HCT116 (cell line): ENCODE results near the gene GPR150. TPM values are rescaled to one million over a fixed set of nuclear protein-coding genes. Genes with fewer than 3 reads are reported as not detected.

Source experiments
- ATAC-seq: fragments of 200-7000 bp; cut with Tn5 transposase; 2 replicates; pipeline ENCODE4 v1.9.1; 2020; ENCODE audit warnings: mild to moderate bottlenecking, moderate library complexity
- BruUV-seq: library from RNA; stranded (reverse); fragments of 400-500 nt; replicated peaks from 2 replicates; lab custom pipeline; 2021; lab: Mats Ljungman, UMichigan
- CTCF ChIA-PET: fragments of 300-600 bp; sonication (Branson Sonifier 250); formaldehyde crosslinking; loops from one replicate; lab custom pipeline; 2021; ENCODE audit warnings: antibody characterized with exemption; lab: Charles Lee
- POLR2A ChIA-PET: fragments of 300-600, 350-600 bp; sonication (Branson Sonifier 250); formaldehyde crosslinking; loops from one replicate; lab custom pipeline; 2021; ENCODE audit warnings: antibody characterized with exemption; lab: Charles Lee
- RAD21 ChIA-PET, 2 experiments: fragments of 300-600 bp; sonication (Branson Sonifier 250); formaldehyde crosslinking; loops; one replicate each; lab custom pipeline; 2023; ENCODE audit warnings: low total read pairs in 2 of 2; ENCODE audit not compliant: uncharacterized antibody in 2 of 2, unreplicated experiment in 2 of 2, low non-redundant PET in 1 of 2; lab: Charles Lee
- DNase-seq: peaks from one replicate; pipeline ENCODE4 v3.0.0-alpha.2; 2010; ENCODE audit warnings: low read depth, low spot score
- H2AFZ ChIP-seq: fragments of 200-600 bp; shearing (Covaris generic), sonication (generic); 2 replicates; pipeline ENCODE4 v1.6.1; 2017; ENCODE audit warnings: low read depth, mixed run types, mixed read lengths, antibody characterized with exemption, low read length; ENCODE audit not compliant: poor library complexity, severe bottlenecking
- H3K27ac ChIP-seq: 2 replicates; pipeline ENCODE4 v1.5.1; 2012; ENCODE audit warnings: low read depth, low read length
- H3K27me3 ChIP-seq: fragments of 200-600 bp; sonication (generic); 2 replicates; pipeline ENCODE4 v1.6.1; 2016; ENCODE audit warnings: mixed run types, low read length, mixed read lengths; ENCODE audit not compliant: insufficient read depth
- H3K36me3 ChIP-seq, 2 experiments: fragments of 200-500 bp in 1 of 2; fragments of 200-600 bp in 1 of 2; sonication (Bioruptor generic) in 1 of 2; sonication (generic) in 1 of 2; 2 replicates each; pipeline versions ENCODE4 v1.5.1 to v1.6.1; 2014 to 2016; ENCODE audit warnings: low read length in 2 of 2, inconsistent platforms in 1 of 2, mixed read lengths in 1 of 2, mixed run types in 1 of 2; ENCODE audit not compliant: insufficient read depth in 2 of 2, control insufficient read depth in 1 of 2
- H3K4me1 ChIP-seq, 2 experiments: fragments of 200-600 bp in 1 of 2; sonication (generic) in 1 of 2; 2 replicates each; pipeline versions ENCODE4 v1.5.1 to v1.6.1; 2012 to 2017; ENCODE audit warnings: low read length in 2 of 2, inconsistent platforms in 1 of 2, mild to moderate bottlenecking in 1 of 2, mixed read lengths in 1 of 2, mixed run types in 1 of 2, moderate library complexity in 1 of 2; ENCODE audit not compliant: insufficient read depth in 2 of 2, control insufficient read depth in 1 of 2
- H3K4me2 ChIP-seq: fragments of 200-600 bp; sonication (generic); 2 replicates; pipeline ENCODE4 v1.6.1; 2017; ENCODE audit warnings: mixed run types, low read length, mixed read lengths
- H3K4me3 ChIP-seq, 2 experiments: fragments of 200-600 bp in 1 of 2; sonication (generic) in 1 of 2; replicated peaks in 1 of 2; 2 replicates each; pipeline ENCODE4 v1.5.1; 2011 to 2016; ENCODE audit warnings: low read length in 2 of 2, control low read depth in 1 of 2, low read depth in 1 of 2, mild to moderate bottlenecking in 1 of 2, mixed read lengths in 1 of 2, mixed run types in 1 of 2
- H3K79me2 ChIP-seq: fragments of 200-600 bp; sonication (generic); 2 replicates; pipeline ENCODE4 v1.6.1; 2017; ENCODE audit warnings: mild to moderate bottlenecking, mixed run types, low read length, moderate library complexity, mixed read lengths; ENCODE audit not compliant: insufficient read depth
- H3K9ac ChIP-seq: fragments of 200-600 bp; sonication (generic); 2 replicates; pipeline ENCODE4 v1.6.1; 2016; ENCODE audit warnings: low read length, mixed read lengths
- H3K9me2 ChIP-seq: fragments of 200-600 bp; sonication (generic), shearing (Covaris generic); 2 replicates; pipeline ENCODE4 v1.6.1; 2017; ENCODE audit warnings: mixed run types, mild to moderate bottlenecking, moderate library complexity; ENCODE audit not compliant: insufficient read depth
- H3K9me3 ChIP-seq, 2 experiments: fragments of 200-500 bp in 1 of 2; fragments of 200-600 bp in 1 of 2; sonication (Bioruptor generic) in 1 of 2; sonication (generic) in 1 of 2; 2 replicates each; pipeline ENCODE4 v1.6.1; 2014 to 2017; ENCODE audit warnings: low read length in 2 of 2, mixed read lengths in 2 of 2, inconsistent platforms in 1 of 2, low read depth in 1 of 2, mild to moderate bottlenecking in 1 of 2, mixed run types in 1 of 2, moderate library complexity in 1 of 2; ENCODE audit not compliant: control insufficient read depth in 1 of 2, insufficient read depth in 1 of 2
- H4K20me1 ChIP-seq: fragments of 200-600 bp; sonication (generic), shearing (Covaris generic); 2 replicates; pipeline ENCODE4 v1.6.1; 2017; ENCODE audit warnings: mixed run types, mild to moderate bottlenecking, moderate library complexity; ENCODE audit not compliant: insufficient read depth
- ELF1 ChIP-seq: IDR thresholded peaks from 2 replicates; pipeline ENCODE4 v1.6.1; 2012; ENCODE audit warnings: low read depth, borderline replicate concordance
- EZH2phosphoT487 ChIP-seq: fragments of 200-600 bp; IDR thresholded peaks from 2 replicates; pipeline ENCODE4 v1.6.1; 2018; ENCODE audit warnings: antibody characterized with exemption, borderline replicate concordance
- SIN3A ChIP-seq: IDR thresholded peaks from 2 replicates; pipeline ENCODE4 v1.6.1; 2012; ENCODE audit warnings: low read depth
- YY1 ChIP-seq: IDR thresholded peaks from 2 replicates; pipeline ENCODE4 v1.6.1; 2011; ENCODE audit warnings: low read length, low read depth, moderate library complexity, mild to moderate bottlenecking; ENCODE audit not compliant: insufficient replicate concordance; ENCODE audit errors: extremely low read depth
- intact Hi-C: fragments of 100-400 bp; cut with micrococcal nuclease; formaldehyde crosslinking; loops from 2 replicates; pipeline ENCODE4 v1.10.0; 2022
- total RNA-seq: library from RNA; stranded (reverse); gene quantifications from one replicate; pipeline ENCODE4 v1.2.1, GENCODE V29; 2021; ENCODE audit not compliant: unreplicated experiment
- TF ChIP-seq, protein P1 (sequence below): IDR thresholded peaks from 2 replicates; pipeline ENCODE4 v1.6.1; 2011; ENCODE audit warnings: mild to moderate bottlenecking, low read length, moderate library complexity; ENCODE audit not compliant: insufficient replicate concordance; ENCODE audit errors: extremely low read depth
- TF ChIP-seq, protein P2 (sequence below), 3 experiments: fragments of 200-600 bp in 1 of 3; sonication (generic) in 1 of 3; IDR thresholded peaks in 2 of 3; conservative IDR thresholded peaks in 1 of 3; 2 replicates each; pipeline ENCODE4 v1.5.1; 2012 to 2017; ENCODE audit warnings: low read depth in 2 of 3, low read length in 2 of 3, antibody characterized with exemption in 1 of 3, borderline replicate concordance in 1 of 3, control low read depth in 1 of 3, mild to moderate bottlenecking in 1 of 3, mixed read lengths in 1 of 3, mixed run types in 1 of 3, moderate library complexity in 1 of 3; ENCODE audit not compliant: insufficient read depth in 1 of 3

Gene GPR150
- total RNA-seq, 1 experiment from 2014 or later: not detected

DNA sequence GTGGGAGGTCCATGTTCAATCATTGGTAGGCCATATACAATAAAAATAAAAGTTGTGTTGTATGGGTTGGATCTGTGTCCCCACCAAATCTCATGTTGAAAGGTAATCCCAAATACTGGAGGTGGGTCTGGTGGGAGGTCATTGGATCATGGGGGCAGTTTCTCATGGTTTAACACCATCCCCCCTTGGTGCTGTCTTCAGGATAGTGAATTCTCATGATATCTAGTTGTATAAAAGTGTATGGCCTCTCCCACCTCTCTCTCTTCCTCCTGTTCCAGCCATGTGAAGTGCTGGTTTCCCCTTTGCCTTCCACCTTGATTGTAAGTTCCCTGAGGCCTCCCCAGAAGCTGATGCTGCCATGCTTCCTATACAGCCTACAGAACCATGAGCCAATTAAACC, 47.8 kb downstream of the GPR150 start:
- ChIA-PET POLR2A (interaction anchor here (0.7 kb wide), 1 partner anchor 21 kb away, joined by 3 read pairs; the partner anchor contains the start of gene RFESD), CTCF (interaction anchor here (1.5 kb wide), 1 partner anchor 114 kb away, joined by 8 read pairs; no protein-coding TSS in a partner anchor), RAD21 (no interaction called here)
- no peaks in the 10 kb centered on the region for H3K36me3 ChIP-seq
- ATAC-seq (no peak), DNase-seq (no peak)
- H4K20me1 ChIP-seq: no peaks in the 10 kb centered on the region
- no peak overlapping the region for H3K4me2 ChIP-seq
- H3K9me3 ChIP-seq: no peaks in the 10 kb centered on the region
- no peak for TF ChIP-seq ELF1
- no peak for TF ChIP-seq SIN3A
- TF ChIP-seq, protein P1, sequence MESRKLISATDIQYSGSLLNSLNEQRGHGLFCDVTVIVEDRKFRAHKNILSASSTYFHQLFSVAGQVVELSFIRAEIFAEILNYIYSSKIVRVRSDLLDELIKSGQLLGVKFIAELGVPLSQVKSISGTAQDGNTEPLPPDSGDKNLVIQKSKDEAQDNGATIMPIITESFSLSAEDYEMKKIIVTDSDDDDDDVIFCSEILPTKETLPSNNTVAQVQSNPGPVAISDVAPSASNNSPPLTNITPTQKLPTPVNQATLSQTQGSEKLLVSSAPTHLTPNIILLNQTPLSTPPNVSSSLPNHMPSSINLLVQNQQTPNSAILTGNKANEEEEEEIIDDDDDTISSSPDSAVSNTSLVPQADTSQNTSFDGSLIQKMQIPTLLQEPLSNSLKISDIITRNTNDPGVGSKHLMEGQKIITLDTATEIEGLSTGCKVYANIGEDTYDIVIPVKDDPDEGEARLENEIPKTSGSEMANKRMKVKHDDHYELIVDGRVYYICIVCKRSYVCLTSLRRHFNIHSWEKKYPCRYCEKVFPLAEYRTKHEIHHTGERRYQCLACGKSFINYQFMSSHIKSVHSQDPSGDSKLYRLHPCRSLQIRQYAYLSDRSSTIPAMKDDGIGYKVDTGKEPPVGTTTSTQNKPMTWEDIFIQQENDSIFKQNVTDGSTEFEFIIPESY: no peak
- TF ChIP-seq, protein P2, sequence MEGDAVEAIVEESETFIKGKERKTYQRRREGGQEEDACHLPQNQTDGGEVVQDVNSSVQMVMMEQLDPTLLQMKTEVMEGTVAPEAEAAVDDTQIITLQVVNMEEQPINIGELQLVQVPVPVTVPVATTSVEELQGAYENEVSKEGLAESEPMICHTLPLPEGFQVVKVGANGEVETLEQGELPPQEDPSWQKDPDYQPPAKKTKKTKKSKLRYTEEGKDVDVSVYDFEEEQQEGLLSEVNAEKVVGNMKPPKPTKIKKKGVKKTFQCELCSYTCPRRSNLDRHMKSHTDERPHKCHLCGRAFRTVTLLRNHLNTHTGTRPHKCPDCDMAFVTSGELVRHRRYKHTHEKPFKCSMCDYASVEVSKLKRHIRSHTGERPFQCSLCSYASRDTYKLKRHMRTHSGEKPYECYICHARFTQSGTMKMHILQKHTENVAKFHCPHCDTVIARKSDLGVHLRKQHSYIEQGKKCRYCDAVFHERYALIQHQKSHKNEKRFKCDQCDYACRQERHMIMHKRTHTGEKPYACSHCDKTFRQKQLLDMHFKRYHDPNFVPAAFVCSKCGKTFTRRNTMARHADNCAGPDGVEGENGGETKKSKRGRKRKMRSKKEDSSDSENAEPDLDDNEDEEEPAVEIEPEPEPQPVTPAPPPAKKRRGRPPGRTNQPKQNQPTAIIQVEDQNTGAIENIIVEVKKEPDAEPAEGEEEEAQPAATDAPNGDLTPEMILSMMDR (IDR thresholded peaks at IDR 0.05 in 2 of 3, conservative IDR thresholded peaks at IDR 0.05 in 1 of 3; ENCODE audit: borderline replicate concordance in 1 of 3, insufficient read depth in 1 of 3, low read depth in 2 of 3, low read length in 2 of 3): no peak
- TF ChIP-seq EZH2phosphoT487: no peak
- TF ChIP-seq YY1: no peak
- H2AFZ ChIP-seq: peak overlapping the region; percentile 94
- H3K9ac ChIP-seq: no peak overlapping the region
- BruUV-seq: no TSS peak
- H3K4me3 ChIP-seq: no peak overlapping the region
- no peaks in the 10 kb centered on the region for H3K79me2 ChIP-seq
- H3K27ac ChIP-seq: no peak overlapping the region
- intact Hi-C loops: no loop called here
- no peaks in the 10 kb centered on the region for H3K27me3 ChIP-seq
- no peaks in the 10 kb centered on the region for H3K9me2 ChIP-seq
- peaks cover 0 to 9% of the 10 kb centered on the region in 2 experiments; a peak in 3 of 4 replicates for H3K4me1 ChIP-seq
